ENCODE measurements around the gene IL11.

Gene IL11

DNA sequence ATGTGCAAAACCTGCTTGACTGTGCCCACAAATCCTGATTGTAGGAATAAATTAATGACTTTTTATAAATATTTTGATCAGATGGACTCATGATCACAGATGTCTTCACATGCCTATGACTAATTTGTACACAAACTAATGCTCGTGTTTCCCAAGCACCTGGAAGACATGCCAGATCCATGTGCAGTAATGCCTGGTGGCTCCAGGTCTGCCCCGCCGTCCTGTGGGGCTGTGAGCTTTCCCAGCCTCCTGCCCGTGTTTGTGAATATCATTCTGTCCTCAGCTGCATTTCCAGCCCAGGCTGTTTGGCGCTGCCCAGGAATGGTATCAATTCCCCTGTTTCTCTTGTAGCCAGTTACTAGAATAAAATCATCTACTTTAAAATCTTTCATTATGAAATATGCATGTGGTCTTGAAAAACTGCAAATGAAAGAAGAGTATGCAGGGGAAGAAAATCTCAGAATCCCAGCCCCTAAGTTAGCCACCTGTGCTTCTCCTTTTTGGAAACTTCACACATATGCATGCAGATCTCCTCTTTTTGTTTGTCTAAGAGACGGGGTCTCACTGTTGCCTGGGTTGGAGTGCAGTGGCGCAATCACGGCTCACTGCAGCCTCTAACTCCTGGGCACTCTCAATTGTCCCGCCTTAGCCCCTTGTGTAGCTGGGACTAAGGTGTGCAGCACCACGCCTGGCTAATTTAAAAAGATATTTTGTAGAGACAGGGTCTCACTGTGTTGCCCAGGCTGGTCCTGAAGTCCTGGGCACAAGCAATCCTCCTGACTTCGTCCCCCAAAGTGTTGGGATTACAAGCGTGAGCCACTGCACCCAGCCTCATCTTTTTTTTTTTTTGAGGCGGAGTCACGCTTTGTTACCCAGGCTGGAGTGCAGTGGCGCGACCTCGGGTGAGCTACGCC is 21.7 kb upstream of the IL11 start:
- no peak overlapping the region for H3K4me3 ChIP-seq (ENCODE audit: low read depth, low read length)

- H3K4me3 ChIP-seq (ENCODE audit: low read depth, low read length): no peak overlapping the region
Measured at GRCh38 chr19:55391191-55391670, 21.0 kb upstream of the IL11 start.

- H3K4me3 ChIP-seq (ENCODE audit: low read depth, low read length): no peak overlapping the region
Measured at GRCh38 chr19:55390461-55390880, 20.2 kb upstream of the IL11 start.

DNA sequence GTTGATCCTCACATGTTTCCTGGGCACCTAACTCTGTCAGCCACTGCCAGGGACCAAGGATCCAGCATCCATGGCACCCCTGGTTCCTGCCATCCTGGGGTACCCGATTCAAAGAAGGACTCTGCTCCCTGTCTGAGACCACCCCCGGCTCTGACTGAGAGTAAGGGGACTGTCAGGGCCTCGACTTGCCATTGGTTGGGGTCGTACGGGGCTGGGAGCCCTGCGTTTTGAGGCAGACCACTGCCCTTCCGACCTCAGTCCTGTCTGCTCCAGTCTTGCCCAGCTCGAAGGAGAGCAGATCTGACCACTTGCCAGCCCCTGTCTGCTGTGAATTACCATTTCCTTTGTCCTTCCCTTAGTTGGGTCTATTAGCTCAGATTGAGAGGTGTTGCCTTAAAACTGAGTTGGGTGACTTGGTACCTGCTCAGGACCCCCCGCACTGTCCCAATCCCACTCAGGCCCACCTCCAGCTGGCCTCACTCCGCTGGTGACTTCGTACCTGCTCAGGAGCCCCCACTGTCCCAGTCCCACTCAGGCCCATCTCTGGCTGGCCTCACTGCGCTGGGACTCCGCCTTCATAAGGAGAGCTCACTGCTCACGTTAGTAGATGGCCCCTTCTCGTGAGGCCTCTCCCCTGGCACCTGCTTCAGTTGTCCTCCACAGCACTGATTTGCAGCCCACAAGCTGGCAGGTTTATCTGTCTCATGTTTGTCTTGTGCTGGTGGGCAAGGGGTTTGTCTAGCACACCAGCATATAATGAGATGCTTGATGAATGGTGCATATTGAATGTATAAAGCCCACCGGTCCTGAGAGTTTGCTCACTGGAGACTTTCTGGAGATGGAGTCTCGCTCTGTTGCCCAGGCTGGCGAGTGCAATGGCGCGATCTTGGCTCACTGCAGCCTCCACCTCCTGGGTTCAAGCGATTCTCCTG is 19.4 kb upstream of the IL11 start:
- no peak overlapping the region for H3K4me3 ChIP-seq (ENCODE audit: low read depth, low read length)

GRCh38 chr19:55387736-55388497 is 17.7 kb upstream of the IL11 start:
- no peak overlapping the region for H3K4me3 ChIP-seq (ENCODE audit: low read depth, low read length)

DNA sequence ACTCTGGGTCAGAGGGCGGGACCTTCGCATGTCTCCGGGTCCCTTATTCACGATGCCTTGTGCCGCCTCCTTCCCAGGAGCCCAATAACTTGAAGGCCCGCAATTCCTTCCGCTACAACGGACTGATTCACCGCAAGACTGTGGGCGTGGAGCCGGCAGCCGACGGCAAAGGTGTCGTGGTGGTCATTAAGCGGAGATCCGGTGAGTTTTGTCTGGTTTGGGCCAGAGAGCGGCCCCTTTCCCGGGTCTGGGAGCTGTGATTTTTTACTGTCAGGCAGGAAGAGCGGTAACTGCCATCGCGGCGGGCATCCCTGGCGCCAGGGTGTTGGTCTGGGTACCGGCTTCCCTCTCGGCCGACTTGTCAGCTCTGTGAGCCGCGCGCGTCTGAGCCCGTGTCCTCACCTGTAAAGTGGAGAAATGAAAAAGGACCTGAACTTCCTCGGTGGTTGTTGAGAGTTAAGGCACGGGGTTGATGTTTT is 16.3 kb upstream of the IL11 start:
- H3K4me3 ChIP-seq (ENCODE audit: low read depth, low read length): peak overlapping the region; percentile 99

DNA sequence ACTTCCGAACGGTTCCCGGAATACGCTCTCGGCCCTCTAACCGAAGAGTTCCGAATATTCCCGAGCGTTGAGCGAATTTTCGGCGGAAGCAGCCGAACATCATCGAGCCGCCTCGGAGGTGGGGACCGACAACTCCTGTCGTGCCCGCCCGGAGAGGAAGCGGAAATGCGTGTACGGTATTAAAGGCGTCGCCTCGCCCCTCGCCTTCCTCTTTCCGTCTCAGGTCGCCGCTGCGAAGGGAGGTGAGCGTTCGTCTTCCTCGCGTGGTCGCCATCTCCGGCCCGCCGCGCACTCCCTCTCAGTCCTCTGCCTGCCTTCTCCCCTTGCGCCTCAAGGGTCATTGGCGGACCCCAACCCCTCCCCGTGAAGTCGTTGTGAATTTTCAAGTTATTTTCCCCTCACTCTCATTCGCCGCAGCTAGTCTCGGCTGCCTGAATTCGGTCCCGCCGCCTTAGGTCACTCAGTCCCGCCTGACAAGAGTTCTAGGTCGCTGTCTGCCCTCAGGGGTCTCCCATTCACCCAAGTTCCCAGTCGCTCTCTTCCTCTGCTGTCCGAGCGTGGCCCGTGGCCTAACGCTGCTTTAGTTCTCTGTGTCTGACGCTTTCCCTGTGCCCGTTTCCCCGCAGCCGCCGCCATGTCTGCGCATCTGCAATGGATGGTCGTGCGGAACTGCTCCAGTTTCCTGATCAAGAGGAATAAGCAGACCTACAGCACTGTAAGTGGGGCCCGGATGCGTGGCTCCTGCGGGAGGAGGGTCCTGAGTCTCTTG is 15.6 kb upstream of the IL11 start, which contains the start of gene RPL28:
Gene RPL28 (plus strand): TSS at position 209 of the 769 bp plus-strand sequence. CDS start 426 bp downstream, at position 635.
- peak within 1 kb of the TSS; percentile 99 for H3K4me3 ChIP-seq (ENCODE audit: low read depth, low read length)

DNA sequence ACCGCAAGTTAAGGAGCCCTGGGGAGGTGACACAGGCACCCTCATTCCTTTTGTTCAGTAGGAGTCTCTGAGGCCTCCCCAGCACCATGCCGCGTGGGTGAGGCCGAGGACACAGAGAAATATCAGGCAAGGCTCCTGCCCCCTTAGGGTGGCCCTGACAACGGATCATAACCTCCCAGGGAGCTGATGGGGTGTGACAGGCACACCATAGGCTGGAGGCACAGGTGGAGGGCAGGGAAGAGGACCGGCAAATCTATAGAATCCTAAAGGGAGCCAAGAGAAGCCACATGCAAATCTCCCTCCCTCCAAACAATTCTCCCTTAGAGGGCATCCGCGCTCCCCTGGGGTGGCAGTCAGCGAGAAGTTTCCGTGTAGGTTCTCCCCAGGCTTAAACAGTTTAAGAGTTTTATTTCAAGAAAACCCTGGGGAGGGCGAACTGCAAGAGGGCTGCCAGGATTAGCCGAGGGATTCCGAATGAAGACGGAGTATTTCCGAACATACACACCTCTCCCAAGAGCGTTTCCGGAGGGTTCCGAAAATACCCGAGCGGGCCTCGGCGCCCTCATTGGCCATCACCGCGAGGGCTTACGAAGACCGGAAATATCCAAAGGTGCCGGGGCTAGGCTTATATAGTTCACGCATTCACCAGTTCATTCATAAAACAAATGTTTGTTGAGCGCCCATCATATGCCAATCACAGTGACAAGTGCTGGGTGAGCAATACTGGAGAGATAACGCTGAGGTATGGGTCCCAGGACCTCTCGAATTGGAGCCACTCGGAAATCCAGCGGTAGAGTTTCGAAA is 14.9 kb upstream of the IL11 start:
- H3K4me3 ChIP-seq (ENCODE audit: low read depth, low read length): peak overlapping the region; percentile 35

DNA sequence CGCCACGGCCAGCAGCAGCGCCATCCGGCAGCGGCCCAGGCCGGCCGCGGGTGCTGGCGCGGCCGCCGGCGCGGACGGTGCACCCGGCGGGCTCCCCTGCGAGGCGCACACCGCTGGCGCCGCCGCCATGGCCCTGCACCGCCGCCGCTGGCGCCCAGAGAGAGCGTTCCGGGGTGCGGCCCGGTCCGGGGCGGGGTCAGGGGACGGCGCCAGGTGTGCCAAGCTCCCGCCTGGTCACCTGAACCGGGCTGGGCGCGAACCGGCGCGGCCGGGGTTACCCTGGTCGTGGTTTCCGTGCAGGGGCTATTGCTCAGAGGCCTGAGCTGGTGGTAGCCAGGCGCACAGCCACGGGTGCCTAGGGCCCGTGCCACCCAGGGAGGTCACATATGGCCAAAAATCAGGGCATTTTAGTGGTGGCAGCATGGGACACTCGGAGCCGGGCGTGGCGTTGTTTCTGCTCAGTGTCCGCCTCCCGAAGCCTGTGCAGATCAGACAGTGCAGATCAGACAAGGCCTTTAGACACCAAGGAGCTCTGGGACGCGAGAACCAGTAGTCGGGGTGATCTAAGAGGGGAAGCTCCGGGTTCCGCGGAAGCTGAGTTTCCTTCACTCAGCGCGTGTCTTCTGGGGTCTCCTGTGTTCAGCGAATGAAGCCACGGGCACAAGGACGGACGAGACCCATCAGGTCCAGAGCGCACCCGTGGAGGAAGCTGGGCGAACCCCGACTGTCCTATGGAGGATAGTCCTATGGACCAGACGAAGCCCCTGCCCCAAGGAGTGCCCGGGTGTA is 14.1 kb upstream of the IL11 start, which contains the start of gene TMEM238:
Gene TMEM238 (minus strand): TSS at position 162 of the 789 bp plus-strand sequence. CDS start 33 bp downstream, at position 129.
- peak within 1 kb of the TSS; percentile 35 for H3K4me3 ChIP-seq (ENCODE audit: low read depth, low read length)

- H3K4me3 ChIP-seq (ENCODE audit: low read depth, low read length): peak overlapping the region; percentile 35
Measured at GRCh38 chr19:55383279-55384130, 13.2 kb upstream of the IL11 start.

DNA sequence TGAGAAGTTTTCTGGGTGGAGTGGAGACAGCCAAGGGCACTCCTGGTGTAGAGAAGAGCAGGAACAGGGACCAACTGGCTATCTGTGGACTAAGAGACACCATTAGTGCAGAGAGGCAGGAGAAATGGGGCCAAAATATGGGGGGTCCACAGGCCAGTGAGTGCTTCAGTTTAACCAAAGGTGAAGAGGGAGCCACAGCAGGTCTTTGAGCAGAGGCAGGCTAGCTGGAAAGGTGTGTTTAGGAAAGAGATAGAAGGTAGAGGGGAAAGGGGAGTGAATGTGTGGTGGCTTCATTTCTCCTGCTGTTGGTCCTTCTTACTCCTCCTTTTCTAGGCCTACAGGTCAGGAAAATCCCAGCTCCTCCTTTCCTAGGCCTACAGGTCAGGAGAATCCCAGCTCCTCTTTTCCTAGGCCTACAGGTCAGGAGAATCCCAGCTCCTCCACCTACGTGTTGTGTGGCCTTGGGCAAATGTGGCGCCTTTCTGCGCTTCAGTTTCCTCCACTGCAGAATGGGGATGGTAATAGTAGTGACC is 12.3 kb upstream of the IL11 start:
- H3K4me3 ChIP-seq (ENCODE audit: low read depth, low read length): no peak overlapping the region

DNA sequence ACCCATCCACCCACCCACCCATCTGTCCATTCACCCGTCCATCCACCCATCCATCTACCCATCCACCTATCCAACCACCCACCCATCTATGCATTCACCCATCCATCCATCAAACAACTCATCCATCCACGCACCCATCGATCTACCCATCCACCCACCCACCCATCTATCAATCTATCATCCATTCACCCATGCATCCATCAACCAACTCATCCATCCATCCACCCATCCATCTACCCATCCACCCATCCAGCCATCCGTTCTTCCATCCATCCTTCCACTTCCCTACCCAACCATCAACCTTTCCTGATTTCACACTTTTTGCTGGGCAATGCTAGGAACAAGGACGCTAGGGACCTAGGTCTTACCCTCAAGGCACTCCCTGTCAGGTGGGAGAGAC is 11.8 kb upstream of the IL11 start:
- no peak overlapping the region for H3K4me3 ChIP-seq (ENCODE audit: low read depth, low read length)

GRCh38 chr19:55379174-55379573 is 8.9 kb upstream of the IL11 start:
- H3K4me3 ChIP-seq (ENCODE audit: low read depth, low read length): no peak overlapping the region

GRCh38 chr19:55377356-55378131 is 7.3 kb upstream of the IL11 start:
- peak overlapping the region; percentile 10 for H3K4me3 ChIP-seq (ENCODE audit: low read depth, low read length)

GRCh38 chr19:55376241-55376933 is 6.1 kb upstream of the IL11 start, which contains the start of gene TMEM190:
Gene TMEM190 (plus strand): TSS chr19:55376826. CDS start chr19:55376854, 28 bp downstream.
- H3K4me3 ChIP-seq (ENCODE audit: low read depth, low read length): no peak within 1 kb of the TSS

All from iPS-11a (cell line).